ENCODE results near the gene SNED1.

DNA sequence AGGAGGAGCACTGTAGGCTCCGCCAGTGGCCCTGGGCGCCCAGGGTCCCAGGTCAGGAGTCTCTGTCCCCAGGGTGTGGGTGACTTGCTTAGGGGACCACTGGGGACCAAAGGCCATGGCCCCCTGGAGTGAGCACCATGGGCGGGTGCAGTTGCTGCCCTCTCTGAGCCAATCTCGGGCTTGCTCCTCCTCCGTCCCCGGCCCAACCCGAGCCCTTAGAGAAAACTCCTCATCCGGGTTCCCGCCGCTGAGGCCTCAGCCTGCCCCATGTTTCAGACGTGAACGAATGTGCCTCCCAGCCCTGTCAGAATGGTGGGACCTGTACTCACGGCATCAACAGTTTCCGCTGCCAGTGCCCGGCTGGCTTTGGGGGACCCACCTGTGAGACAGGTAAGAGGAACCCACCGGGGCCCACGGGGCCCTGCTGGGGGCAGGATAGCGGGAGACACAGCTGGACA, 38.6 kb downstream of the SNED1 start:
- TF ChIP-seq, protein P1, sequence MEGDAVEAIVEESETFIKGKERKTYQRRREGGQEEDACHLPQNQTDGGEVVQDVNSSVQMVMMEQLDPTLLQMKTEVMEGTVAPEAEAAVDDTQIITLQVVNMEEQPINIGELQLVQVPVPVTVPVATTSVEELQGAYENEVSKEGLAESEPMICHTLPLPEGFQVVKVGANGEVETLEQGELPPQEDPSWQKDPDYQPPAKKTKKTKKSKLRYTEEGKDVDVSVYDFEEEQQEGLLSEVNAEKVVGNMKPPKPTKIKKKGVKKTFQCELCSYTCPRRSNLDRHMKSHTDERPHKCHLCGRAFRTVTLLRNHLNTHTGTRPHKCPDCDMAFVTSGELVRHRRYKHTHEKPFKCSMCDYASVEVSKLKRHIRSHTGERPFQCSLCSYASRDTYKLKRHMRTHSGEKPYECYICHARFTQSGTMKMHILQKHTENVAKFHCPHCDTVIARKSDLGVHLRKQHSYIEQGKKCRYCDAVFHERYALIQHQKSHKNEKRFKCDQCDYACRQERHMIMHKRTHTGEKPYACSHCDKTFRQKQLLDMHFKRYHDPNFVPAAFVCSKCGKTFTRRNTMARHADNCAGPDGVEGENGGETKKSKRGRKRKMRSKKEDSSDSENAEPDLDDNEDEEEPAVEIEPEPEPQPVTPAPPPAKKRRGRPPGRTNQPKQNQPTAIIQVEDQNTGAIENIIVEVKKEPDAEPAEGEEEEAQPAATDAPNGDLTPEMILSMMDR (conservative IDR thresholded peaks at IDR 0.05; ENCODE audit: low read length) = no peak
- TF ChIP-seq EZH2phosphoT487 (IDR thresholded peaks at IDR 0.05; ENCODE audit: borderline replicate concordance, low read depth, low read length) = no peak

All from OCI-LY7 (cell line).